Gastroesophageal sphincter (tissue), 4 donors: Measurements from ENCODE around the gene PLPP2. TPM values are rescaled to one million over a fixed set of nuclear protein-coding genes. Genes with fewer than 3 reads are reported as not detected.
A peak's percentile ranks its signal among the peaks of the same experiment; 100 is the strongest.
"Not testable (repeated sequence)": the region's sequence is repeated elsewhere in the genome, so short reads cannot be mapped to it uniquely, and the experiment has no call there.

Experiments used
- ATAC-seq: fragments of 150-250 bp; one replicate; pipeline ENCODE4 v1.9.1; 2016; ENCODE audit warnings: mild to moderate bottlenecking, moderate library complexity
- H3K27ac ChIP-seq, 4 donors: fragments of 200-600 bp; sonication (generic) in 3 of 4; 1 replicate in 3 of 4; 2 replicates in 1 of 4; pipeline ENCODE4 v1.5.1; 2016 to 2019
- H3K27me3 ChIP-seq: fragments of 200-600 bp; sonication (generic); one replicate; pipeline ENCODE4 v1.5.1; 2019
- H3K36me3 ChIP-seq, 2 donors: fragments of 200-600 bp; sonication (generic); one replicate each; pipeline ENCODE4 v1.5.1; 2019; ENCODE audit warnings: control low read depth in 1 of 2
- H3K4me1 ChIP-seq, 3 donors: fragments of 200-600 bp; sonication (generic); 1 replicate in 2 of 3; 2 replicates in 1 of 3; pipeline ENCODE4 v1.5.1; 2016 to 2019; ENCODE audit warnings: control low read depth in 2 of 3
- H3K4me3 ChIP-seq, 2 donors: fragments of 200-600 bp; sonication (generic); one replicate each; pipeline ENCODE4 v1.5.1; 2019; ENCODE audit warnings: mild to moderate bottlenecking in 1 of 2, moderate library complexity in 1 of 2
- H3K9me3 ChIP-seq, 3 donors: fragments of 200-600 bp; sonication (generic); one replicate each; pipeline ENCODE4 v1.5.1; 2017 to 2019; ENCODE audit warnings: control low read depth in 2 of 3
- EP300 ChIP-seq: sonication (generic); formaldehyde crosslinking; IDR thresholded peaks from one replicate; pipeline ENCODE4 v1.6.1; 2017; ENCODE audit warnings: antibody characterized with exemption, mild to moderate bottlenecking
- POLR2A ChIP-seq, 2 donors: fragments of 450-650 bp; IDR thresholded peaks; one replicate each; pipeline ENCODE4 v1.6.1; 2017; ENCODE audit warnings: antibody characterized with exemption in 2 of 2, mild to moderate bottlenecking in 2 of 2, moderate library complexity in 1 of 2
- POLR2AphosphoS5 ChIP-seq: sonication (generic); formaldehyde crosslinking; IDR thresholded peaks from one replicate; pipeline ENCODE4 v1.6.1; 2017; ENCODE audit warnings: antibody characterized with exemption
- WGBS, 2 donors: methylation state at CpG; one replicate each; pipeline ENCODE4 v1.1.5; 2018; ENCODE audit warnings: low coverage in 1 of 2; 5-methylcytosine and 5-hydroxymethylcytosine counted together
- total RNA-seq, 4 donors: library from RNA; depleted of rRNA; stranded (reverse); fragments of >200 nt; gene quantifications; one replicate each; pipeline ENCODE4 v1.1.0, GENCODE V29; 2016
- TF ChIP-seq, protein P1 (sequence below), 4 experiments: fragments of 200-600 bp in 2 of 4; fragments of 450-650 bp in 2 of 4; sonication (generic) in 1 of 4; IDR thresholded peaks; one replicate each; pipeline ENCODE4 v1.5.1; 2017 to 2019; ENCODE audit warnings: antibody characterized with exemption in 4 of 4, mild to moderate bottlenecking in 2 of 4, moderate library complexity in 2 of 4

The PLPP2 gene
- total RNA-seq, 4 donors from 2014 or later: 2.3 to 26.4 (median 3.7) TPM

DNA sequence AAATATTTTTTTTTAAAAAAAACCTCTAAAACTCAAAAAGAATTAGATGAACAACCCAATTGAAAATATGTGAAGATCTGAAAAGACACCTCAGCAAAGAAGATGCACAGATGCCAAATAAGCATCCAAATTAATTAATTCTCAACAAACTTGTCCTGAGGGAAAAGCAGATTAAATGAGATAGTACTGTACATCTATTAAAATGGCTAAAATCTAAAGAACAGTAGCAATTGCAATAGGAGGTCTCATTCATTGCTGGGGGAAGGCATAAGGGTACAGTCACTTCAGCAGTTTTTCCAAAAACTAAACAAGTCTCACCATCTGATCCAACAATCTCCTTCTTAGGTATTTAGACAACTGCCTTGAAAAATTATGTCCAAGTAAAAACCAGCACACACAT, 22.0 kb downstream of the PLPP2 start:
- ATAC-seq: no peak
- Histone ChIP-seq H3K4me1 (peaks cover 0 to 13% (median 3%) of the 10 kb centered on the region in 3 donors), H3K4me3 (no peak overlapping the region), H3K9me3 (no peaks in the 10 kb centered on the region), H3K27me3 (peaks cover 66% of the 10 kb centered on the region), H3K36me3 (no peaks in the 10 kb centered on the region), H3K27ac (no peak overlapping the region)
- TF ChIP-seq, protein P1, sequence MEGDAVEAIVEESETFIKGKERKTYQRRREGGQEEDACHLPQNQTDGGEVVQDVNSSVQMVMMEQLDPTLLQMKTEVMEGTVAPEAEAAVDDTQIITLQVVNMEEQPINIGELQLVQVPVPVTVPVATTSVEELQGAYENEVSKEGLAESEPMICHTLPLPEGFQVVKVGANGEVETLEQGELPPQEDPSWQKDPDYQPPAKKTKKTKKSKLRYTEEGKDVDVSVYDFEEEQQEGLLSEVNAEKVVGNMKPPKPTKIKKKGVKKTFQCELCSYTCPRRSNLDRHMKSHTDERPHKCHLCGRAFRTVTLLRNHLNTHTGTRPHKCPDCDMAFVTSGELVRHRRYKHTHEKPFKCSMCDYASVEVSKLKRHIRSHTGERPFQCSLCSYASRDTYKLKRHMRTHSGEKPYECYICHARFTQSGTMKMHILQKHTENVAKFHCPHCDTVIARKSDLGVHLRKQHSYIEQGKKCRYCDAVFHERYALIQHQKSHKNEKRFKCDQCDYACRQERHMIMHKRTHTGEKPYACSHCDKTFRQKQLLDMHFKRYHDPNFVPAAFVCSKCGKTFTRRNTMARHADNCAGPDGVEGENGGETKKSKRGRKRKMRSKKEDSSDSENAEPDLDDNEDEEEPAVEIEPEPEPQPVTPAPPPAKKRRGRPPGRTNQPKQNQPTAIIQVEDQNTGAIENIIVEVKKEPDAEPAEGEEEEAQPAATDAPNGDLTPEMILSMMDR (IDR thresholded peaks at IDR 0.05): no peak
- TF ChIP-seq POLR2A (IDR thresholded peaks at IDR 0.05): no peak
- TF ChIP-seq POLR2AphosphoS5: no peak
- TF ChIP-seq EP300: no peak

DNA sequence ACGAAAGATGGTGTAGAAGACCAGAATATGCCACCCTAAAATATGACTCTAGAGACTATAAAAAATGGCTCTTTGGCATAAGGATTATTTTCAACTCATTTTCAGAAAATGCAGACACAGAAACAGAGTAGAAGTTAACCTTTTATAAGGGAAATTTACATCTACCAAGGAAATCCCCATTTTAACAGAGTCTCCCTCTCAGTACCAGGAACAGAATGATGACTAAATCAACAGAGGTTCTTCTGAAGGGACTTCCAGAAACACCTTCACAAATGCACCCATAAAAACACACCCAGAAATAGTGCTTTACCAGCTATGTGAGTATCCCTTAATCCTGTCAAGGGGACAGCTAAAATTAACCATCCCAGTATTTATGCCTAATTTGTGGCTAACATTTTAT, 29.1 kb downstream of the PLPP2 start:
- no peak for ATAC-seq
- Histone ChIP-seq H3K9me3 (no peaks in the 10 kb centered on the region), H3K4me3 (no peak overlapping the region), H3K27ac (no peak overlapping the region), H3K36me3 (no peaks in the 10 kb centered on the region), H3K4me1 (peaks cover 0 to 6% (median 3%) of the 10 kb centered on the region in 3 donors), H3K27me3 (peaks cover 53% of the 10 kb centered on the region)
- TF ChIP-seq, protein P1 (IDR thresholded peaks at IDR 0.05): no peak
- TF ChIP-seq POLR2AphosphoS5 (no peak), EP300 (no peak), POLR2A (IDR thresholded peaks at IDR 0.05) (no peak)
- WGBS, 2 donors: 86 to 100% methylated on average over 1 of the region's 1 CpG

DNA sequence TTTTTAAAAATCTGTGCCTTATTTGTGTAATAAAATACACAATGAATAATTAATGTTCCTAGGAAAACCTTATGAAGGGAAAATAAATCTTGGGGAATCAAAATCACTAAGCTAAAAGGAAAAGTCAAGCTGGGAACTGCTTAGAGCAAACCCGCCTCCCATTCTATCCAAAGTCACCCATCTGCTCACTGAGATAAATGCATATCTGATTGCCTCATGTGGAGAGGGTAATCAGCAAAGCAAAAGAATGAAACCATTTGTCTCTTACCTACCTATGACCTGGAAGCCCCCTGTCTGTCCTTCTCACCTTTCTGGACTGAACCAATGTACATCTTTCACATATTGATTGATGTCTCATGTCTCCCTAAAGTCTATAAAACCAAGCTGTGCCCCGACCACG, 34.4 kb downstream of the PLPP2 start:
- H3K27ac ChIP-seq, H3K9me3 ChIP-seq, ATAC-seq, H3K36me3 ChIP-seq, H3K4me1 ChIP-seq, H3K4me3 ChIP-seq: not testable (repeated sequence)
- 59 to 67% methylated on average over 1 to 3 of the region's 3 CpGs for WGBS, 2 donors
- H3K27me3 ChIP-seq: peaks cover 28% of the 10 kb centered on the region

DNA sequence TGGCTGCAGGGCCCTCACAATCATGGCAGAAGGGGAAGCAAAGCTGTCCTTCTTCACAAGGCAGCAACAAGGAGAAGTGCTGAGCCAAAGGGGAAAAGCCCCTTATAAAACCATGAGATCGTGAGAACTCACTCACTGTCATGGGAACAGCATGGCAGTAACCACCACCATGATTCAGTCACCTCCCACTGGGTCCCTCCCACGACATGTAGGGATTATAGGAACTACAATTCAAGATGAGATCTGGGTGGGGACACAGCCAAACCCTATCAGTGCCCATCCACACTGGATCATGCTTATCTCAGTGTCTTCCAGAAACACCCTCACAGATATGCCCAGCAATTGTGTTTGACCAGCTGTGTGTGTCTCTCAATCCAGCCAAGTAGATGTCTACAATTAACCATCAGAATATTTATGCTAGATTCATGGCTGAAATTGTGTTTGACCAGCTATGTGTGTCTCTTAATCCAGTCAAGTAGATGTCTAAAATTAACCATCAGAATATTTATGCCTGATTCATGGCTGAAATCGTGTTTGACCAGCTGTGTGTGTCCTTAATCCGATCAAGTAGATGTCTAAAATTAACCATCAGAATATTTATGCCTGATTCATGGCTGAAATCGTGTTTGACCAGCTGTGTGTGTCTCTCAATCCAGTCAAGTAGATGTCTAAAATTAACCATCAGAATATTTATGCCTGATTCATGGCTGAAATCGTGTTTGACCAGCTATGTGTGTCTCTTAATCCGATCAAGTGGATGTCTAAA, 38.6 kb downstream of the PLPP2 start:
- ATAC-seq, H3K36me3 ChIP-seq, H3K9me3 ChIP-seq, H3K4me3 ChIP-seq, H3K27ac ChIP-seq, H3K4me1 ChIP-seq: not testable (repeated sequence)
- peaks cover 28% of the 10 kb centered on the region for H3K27me3 ChIP-seq
- WGBS, 2 donors: 44 to 45% methylated on average over 6 to 7 of the region's 7 CpGs

DNA sequence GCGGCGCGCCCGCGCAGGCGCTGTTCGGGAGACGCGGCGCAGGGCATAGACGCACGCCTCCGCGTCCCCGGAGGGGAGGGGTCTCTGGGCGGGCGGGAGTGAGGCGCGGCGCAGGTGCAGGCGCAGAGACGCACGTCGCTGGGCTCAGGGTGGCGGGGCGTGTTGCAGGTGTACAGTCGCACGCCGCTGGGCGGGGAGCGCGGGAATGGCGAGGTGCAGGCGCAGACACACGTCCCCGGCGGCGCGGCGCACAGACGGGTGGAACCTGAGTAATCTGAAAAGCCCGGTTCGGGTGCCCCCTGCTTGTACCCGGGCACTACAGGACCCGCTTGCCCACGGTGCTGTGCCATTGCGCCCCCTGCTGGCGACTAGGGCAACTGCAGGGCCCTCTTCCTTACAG, 44.7 kb downstream of the PLPP2 start:
- no peak for TF ChIP-seq POLR2AphosphoS5
- TF ChIP-seq, protein P1 (IDR thresholded peaks at IDR 0.05): no peak
- TF ChIP-seq EP300: no peak
- TF ChIP-seq POLR2A (IDR thresholded peaks at IDR 0.05): no peak
- Histone ChIP-seq H3K36me3 (no peaks in the 10 kb centered on the region), H3K4me3 (no peak overlapping the region), H3K9me3 (no peaks in the 10 kb centered on the region), H3K27ac (no peak overlapping the region), H3K4me1 (no peaks in the 10 kb centered on the region), H3K27me3 (peaks cover 2% of the 10 kb centered on the region)
- WGBS, 2 donors: 85% methylated on average over 6 of the region's 48 CpGs; no CpG with 5 or more reads in 1 of the 2 donors
- no peak for ATAC-seq

DNA sequence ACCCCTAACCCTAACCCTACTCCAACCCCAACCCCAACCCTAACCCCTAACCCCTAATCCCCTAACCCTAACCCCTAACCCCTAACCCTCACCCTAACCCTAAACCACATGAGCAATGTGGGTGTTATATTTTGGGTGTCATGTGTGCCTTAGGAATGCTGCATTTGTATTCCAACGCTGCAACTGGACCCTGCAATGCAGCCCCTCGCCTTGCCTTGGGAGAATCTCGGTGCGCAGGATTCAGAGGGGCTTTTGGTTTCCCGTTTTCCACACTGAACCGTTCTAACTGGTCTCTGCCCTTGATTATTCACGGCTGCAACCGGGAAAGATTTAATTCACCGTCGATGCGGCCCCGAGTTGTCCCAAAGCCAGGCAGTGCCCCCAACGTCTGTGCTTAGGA, 45.3 kb downstream of the PLPP2 start:
- H3K36me3 ChIP-seq, H3K27ac ChIP-seq, H3K4me1 ChIP-seq, H3K27me3 ChIP-seq, H3K9me3 ChIP-seq, ATAC-seq: not testable (repeated sequence)
- peak overlapping the region in 1 of 2 donors; percentile 36 for H3K4me3 ChIP-seq
- WGBS, 2 donors: 44 to 64% methylated on average over 6 of the region's 13 CpGs
